HG03442 (cell line): Measurements from ENCODE around the gene MAMLD1.
"Not testable (repeated sequence)": the region's sequence is repeated elsewhere in the genome, so short reads cannot be mapped to it uniquely, and the experiment has no call there.

Source experiments
- ATAC-seq: cut with Tn5 transposase; IDR thresholded peaks from one replicate; pipeline ENCODE4 v1.9.1; 2021; ENCODE audit warnings: mild to moderate bottlenecking, moderate library complexity; ENCODE audit not compliant: unreplicated experiment

The MAMLD1 gene, protein sequence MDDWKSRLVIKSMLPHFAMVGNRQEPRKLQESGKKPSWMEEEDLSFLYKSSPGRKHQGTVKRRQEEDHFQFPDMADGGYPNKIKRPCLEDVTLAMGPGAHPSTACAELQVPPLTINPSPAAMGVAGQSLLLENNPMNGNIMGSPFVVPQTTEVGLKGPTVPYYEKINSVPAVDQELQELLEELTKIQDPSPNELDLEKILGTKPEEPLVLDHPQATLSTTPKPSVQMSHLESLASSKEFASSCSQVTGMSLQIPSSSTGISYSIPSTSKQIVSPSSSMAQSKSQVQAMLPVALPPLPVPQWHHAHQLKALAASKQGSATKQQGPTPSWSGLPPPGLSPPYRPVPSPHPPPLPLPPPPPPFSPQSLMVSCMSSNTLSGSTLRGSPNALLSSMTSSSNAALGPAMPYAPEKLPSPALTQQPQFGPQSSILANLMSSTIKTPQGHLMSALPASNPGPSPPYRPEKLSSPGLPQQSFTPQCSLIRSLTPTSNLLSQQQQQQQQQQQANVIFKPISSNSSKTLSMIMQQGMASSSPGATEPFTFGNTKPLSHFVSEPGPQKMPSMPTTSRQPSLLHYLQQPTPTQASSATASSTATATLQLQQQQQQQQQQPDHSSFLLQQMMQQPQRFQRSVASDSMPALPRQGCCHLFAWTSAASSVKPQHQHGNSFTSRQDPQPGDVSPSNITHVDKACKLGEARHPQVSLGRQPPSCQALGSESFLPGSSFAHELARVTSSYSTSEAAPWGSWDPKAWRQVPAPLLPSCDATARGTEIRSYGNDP

DNA sequence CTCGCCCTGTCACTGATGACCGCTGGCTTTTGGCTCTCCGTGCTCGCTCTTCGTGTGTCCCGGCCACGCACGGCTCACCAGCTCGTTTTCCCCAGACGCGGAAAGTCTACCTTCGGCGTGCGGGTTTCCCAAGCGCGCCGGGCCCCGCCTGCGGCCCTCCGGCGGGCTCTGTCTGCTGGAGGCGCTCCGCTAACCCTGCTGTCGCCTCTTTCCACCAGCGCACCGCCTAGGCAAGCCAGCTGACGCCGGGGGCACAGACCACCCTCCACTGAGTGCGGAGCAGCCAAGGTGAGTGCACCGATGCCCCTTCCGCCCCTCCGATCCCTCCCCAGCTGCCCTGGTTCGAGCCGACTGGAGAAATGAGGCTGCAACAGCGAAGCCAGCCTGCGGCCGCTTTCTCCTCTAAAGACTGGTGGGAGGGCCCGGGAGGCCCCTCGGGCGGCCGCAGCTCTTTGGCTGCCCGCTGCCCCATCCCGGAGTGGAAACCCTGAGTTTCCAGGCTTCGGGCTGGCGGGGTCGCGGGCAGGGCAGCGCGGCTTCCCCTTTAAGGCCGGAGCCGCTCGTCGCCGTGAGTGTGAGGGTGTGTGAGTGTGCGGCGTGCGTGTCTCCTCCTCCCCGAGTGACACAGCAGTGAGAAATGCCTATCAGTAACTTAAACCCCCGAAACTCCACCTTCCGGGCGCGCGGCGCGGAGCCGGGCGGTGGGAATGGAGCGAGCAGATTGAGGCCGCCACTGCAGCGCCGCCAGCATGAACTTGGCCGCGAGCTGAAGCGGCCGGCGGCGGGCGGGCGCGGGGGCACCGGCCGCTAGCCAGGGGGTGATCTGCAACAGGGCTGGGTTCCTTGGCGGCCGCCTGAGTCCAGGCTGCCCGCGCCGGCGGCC is at the start of gene MAMLD1:
MAMLD1 (plus strand) TSS at position 719 of the 883 bp plus-strand sequence. CDS start 82,200 bp downstream, outside the sequence.
- ATAC-seq = no peak

DNA sequence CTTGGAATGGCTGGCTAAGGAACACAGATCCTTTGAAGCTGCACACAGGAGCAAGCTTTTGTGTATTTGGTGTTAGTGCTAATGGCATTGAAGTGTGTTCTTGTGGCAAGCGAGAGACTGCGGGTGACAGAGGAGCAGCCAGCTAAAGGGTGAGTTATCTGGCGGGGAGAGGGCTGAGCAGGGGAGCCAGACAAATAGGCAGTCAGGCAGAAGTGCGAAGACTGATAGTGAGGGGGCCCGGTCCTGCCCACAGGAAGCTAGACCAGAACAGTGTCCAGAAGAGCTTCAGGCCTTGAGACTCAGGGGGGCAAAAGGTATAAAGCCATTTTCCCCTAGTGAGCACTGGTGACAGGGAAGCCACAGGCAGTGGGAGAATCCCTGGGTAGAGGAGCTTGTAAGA is 49.6 kb upstream of the MAMLD1 start:
- ATAC-seq = no peak

DNA sequence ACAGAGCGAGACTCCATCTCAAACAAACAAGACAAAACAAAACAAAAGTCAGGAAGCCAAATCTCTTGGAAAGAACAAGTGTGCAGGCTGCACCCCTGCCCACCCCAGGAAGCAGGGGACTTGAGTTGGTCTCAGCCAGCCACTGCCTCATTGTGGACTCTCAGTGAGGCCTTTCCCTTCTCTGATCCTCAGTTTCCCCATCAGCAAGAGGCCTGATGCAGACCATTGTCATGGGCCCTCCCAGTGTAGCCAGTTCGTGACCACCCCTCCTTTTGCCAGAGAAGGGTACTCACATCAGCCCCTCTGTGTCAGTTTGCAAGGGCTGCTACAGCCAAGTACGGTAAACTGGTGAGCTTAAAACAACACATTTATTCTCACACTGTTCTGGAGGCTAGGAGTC is 48.9 kb upstream of the MAMLD1 start:
- no peak for ATAC-seq

DNA sequence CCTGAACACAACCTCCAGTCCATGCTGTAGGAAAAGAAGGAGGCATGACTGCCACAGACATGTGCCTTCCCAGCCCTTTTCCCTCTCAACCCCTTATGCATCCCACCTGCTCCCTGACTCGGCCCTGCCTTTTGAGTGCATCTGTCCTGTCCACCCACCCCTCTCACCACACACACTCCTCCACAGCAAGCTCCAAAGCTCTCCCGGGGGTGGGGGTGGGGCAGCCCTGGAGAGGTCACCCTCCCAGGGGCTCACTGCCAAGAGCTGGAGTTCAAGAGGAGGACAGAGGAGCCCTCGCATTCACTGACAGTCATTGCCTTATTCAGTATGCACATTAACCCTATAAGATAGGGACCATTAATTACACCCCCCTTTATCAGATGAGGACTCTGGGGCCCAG is 46.6 kb upstream of the MAMLD1 start:
- ATAC-seq = no peak

DNA sequence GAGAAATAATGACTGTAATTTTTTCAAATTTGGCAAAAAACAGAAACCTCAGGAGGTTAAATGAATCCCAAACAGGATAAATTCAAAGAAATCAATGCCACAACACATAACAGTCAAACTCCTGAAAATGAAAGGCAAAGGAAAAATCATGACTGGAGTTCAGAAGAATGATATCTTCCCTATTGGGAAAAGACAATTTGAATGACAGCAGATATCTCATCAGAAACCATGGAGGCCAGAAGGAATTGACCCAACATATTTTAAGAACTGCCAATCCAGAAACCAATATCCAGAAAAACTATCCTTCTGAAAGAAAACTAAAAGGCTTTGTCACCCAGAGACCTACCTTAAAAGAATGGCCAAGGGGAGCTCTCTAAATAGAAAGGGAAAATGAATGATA is 40.1 kb upstream of the MAMLD1 start:
- ATAC-seq = no peak

DNA sequence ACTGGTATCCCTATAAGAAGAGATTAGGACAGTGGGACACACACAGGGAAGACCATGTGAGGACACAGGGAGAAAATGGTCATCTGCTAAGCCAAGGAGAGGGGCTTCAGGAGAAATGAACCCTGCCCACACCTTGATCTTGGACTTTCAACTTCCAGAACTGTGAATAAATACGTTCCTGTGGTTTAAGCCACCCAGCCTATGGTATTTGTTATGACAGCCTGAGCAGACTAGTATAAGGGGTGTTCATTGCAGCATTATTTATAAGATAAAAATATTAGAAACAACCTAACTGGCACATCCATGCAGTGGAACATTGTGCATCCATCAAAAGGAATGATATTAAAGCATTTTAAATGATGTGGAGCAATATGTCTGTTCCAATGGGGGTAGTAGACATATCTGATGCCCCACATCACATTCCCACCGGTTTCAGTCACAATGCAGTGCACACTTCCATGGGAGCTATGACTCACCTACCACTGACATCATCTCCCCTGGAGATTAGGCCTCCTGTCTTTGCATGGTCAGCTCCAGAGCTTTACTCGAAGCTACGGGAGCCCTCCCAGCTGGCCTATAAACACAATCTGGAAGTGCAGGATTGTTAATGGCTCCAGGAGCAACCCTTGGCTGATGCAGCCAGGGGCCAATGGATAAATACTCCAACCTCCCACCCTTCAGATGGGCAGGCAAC is 38.9 kb upstream of the MAMLD1 start:
- ATAC-seq = no peak

DNA sequence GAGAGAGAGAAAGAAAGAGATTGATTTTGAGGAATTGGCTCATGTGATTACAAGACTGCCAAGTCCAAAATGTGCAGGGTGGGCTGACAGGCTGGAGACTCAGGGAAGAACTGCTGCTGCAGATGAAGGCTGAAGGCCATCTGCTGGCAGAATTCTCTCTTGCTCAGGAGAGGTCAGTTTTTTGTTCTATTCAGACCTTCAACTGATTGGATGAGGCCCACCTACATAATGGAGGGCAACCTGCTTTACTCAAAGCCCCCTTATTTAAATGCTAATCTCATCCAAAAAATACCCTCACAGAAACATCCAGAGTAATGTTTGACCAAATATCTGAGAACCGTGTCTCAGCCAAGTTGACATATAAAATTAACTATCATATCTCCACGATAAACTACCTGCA is 38.2 kb upstream of the MAMLD1 start:
- ATAC-seq = no peak

DNA sequence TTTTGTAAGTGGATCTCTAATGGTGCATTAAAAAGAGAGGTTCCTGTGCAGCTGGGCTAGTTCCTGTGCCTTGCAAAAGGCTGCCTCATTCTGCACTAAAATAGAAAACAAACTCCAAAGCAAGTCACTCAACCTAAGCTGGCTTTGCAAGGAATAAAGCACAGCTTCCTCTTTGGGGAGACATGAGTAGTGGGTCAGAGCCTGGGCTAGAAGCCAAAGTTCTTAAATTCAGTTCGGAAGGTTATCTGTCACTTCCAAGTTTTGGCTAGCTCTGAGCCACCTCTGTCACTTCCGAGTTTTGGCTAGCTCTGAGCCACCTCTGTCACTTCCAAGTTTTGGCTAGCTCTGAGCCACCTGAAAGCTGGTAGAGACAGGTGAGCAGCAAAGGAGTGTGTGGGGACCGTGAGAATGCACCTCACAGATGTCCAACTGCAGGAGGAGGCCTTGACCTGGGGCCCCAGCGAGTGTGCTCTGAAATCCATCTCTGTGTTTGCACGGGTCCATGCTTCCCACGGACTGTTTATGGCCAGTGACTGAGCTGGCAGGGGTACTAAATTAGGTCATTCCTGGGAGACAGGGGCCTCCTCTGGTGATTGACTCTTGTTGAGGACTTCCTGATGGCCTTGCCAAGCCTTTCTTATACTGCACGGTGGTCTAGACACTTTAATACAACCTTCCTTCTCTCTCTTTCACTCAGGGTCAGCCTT is 36.4 kb upstream of the MAMLD1 start:
- ATAC-seq = no peak

DNA sequence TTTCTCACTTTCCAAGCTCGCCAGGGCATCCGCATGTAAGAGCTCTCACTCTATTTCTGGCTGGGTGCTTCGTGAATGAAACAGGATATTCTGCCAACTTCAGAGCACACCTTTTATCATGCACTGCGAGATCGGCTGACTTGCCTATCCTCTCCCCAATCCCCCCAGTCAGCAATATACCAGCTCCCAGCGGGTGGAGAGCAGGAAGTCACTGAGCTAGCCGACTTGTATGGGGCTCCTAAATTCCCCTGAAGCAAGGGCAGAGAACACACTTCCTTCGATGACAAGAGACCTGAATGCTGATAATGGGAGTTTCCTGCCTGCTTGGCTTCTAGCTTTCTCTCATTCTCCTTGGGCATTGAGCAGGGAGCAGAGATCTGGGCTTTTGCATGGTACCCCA is 33.8 kb upstream of the MAMLD1 start:
- no peak for ATAC-seq

DNA sequence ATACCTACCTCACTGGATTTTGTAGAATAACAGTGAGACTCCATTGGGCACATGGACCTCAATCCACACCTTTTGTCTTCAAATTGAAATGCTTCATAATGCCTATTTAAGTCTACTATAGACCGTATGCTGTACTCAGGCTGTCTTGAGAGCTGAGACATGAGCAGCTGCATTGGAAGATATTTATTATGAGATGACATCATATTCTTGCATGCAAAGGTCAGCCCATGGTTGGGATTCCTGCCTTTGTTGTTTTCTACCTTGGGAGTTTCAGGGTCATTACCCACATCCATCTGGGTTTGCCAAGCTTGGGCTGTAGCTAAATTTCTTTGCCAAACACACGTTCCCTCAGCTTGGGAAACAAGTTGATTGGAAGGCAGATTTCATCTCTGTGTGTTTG is 33.2 kb upstream of the MAMLD1 start:
- no peak for ATAC-seq

DNA sequence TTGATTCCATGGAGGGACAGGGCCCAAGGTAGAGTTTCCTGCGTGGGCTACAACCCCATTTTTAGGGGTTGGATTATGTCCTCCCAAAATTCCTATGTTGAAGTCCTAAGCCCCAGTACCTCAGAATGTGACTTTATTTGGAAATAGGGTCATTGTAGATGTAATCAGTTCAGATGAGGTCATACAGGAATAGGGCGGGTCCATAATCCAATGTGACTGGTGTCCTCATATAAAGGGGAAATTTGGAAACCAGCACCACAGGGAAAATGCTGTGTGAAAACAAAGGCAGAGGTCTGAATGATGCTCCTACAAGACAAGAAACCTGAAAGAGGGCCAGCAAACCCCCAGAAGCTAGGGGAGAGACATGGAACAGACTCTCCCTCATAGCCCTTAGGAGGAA is 31.1 kb upstream of the MAMLD1 start:
- ATAC-seq = no peak

DNA sequence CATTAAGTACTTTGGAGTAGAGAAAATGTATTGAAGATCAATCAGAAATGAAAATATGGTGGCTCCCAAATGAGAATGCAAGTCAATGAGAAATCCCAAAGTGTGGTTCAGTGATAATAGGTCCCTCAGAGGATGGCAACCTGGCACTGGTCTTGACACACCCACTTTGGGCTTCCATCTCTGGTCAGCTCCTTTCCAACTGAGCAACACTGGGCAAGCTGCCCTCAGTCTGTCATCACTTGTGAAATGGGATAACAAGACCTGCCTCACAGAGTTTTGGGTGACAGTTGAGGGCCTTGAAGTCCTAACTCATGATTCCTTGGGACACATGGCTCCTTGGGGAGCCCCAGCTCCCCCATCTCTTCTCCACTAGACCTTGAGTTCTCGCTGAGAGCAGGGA is 29.0 kb upstream of the MAMLD1 start:
- no peak for ATAC-seq

DNA sequence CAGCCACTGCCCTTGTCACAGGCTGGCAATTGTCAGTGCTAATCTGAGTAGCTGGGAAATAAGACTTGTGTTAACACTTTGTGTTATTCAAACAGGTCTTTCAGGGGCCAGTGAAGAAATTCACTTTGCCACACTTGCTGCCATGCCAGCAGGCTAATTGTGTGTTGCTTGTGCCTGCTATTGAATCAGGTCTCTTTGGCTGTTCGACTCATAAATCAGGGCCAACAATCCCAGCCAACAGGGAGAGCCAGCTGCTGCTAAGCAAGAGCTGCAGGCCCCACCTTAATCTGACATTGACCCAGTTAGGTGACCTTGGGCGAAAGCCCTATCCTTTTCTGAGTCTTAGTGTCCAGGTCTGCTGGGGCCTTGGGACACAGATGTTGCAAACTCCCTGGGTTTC is 28.1 kb upstream of the MAMLD1 start:
- no peak for ATAC-seq

DNA sequence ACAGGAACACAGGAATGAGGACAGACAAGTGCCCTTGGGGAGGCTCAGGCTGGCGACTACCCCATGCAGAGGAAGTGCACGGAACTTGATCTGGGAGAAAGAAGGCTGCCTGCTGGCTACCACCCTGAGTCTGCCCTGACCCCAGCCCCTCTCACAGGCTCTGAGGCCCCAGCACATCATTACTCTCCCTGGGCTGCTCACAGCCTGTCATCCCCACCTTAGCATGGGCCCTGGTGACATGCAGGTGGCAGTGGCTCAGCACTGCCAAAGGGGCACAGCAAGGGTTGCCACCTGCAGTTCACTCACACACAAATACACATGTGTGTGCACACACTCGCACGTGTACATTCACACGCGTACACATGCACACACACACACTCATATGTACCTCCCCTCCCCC is 26.1 kb upstream of the MAMLD1 start:
- no peak for ATAC-seq

DNA sequence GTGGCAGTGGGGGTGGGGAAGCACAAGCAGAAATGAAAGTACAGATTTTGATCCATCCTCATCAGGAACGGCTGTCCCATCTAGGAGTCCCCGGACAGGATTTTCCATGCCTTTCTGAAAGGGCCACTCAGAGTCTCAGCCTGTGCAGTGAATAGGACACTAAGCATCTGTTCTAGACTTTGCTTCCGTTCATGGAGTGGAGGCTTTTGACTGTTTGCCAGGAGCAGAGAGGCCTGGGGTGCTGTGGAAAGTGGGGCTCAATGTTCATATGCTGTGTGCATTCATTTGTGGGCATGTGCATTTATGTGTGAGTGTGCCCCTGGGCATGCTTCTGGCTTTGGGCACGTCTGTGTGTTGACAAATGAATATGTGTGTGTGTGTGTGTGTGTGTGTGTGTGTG is 25.6 kb upstream of the MAMLD1 start:
- ATAC-seq = no peak

DNA sequence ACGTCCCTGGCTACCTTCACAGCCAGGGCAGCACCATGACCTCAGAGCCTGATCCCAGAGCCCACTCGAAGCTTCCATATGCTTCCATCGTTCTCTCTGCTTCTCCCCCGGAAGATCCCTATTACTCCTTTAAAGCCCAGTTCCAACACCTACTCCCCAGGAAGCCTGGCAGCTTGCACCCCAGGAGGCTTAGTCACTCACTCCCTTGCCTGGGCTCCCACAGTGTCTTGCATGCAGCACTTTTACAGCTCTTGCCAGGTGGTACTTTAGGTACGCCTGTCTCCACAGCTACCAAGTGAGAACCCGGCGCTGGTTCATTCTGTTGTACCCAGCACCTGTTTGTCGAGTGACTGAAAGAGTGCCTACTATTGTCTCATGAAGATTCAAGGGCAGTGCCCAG is 24.5 kb upstream of the MAMLD1 start:
- no peak for ATAC-seq

DNA sequence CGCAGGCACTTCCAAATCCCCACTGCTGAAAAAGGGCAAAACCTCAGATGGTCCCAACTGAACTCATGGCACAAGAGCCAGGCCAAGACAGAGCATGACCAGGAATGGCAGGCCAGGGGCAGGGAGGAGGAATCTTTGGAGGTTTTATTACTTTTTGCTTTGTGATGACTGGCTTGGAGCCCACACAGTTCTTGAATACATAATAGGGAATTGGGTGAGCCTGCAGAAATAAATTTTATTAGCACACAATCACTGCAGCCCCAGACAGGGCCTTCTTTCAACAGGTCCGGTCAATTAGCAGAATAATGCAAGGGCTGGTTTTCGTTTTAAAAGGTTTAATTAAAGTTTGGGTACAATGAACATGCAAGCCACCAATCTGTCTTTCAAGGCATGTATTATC is 23.4 kb upstream of the MAMLD1 start:
- no peak for ATAC-seq

DNA sequence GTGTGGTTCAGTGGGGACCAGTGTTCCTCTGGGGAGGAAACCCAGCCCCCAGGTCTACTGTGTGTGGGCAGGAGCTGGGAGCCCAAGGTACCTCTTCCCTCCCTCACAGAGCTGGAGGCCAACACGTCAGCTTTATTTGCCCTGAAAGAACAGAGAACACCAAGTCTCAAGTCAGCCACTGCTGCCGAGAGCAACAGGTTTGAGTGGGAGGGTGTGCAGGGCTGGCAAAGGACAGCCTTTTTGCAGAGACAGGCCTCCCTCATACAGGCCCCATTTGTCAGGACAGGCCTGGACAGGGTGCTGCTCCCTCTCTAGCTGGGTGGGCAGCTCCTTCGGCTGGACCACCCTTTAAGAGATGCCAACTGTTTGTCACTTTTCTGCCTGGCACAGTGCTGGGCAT is 22.8 kb upstream of the MAMLD1 start:
- ATAC-seq = not testable (repeated sequence)

DNA sequence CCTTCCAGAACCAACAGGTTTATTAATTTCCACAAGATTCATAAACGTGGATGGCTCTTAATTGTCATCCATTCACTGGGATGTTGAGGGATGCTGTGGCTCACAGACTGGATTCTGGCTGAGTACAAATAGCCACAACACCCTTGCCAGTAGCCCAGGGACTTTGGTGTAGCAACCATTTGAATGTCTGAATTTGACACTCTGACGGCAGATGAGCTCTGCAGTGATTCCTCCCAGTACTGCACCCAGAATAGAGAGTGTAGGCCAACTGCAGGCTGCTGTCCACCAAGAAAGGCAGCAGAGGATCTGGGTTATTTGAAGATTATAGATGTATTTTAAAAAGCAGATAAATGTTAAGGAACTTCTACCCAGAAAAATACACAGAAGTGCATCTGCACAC is 15.6 kb upstream of the MAMLD1 start:
- ATAC-seq = no peak

DNA sequence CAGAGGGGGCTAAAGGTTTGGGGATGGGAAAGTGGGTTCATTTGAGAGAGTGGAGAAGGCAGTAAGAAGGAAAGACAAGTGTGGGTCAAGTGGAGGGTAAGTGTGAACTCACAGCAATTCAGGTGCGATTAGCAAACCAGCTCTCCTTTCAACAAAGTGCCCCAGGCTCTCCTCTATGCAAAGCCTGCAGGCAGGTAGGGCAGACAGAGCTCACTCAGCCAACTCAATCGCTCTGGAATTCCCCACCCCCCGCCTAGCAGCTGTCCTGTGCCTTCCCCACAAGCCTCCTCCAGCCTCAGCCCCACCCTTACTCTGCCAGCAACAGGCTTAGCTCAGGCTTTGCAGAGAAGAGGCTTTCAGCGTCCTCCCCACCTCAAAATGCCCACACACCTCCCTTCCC is 14.8 kb upstream of the MAMLD1 start:
- no peak for ATAC-seq
